Naive thymus-derived CD8-positive, alpha-beta T cell (primary cell): ENCODE results near the gene VPS8. TPM values are rescaled to one million over a fixed set of nuclear protein-coding genes. Genes with fewer than 3 reads are reported as not detected.
A peak's percentile ranks its signal among the peaks of the same experiment; 100 is the strongest.

Source experiments
- ATAC-seq, 2 donors: fragments of 150-1000 bp; cut with Tn5 transposase in 1 of 2; sonication (Bioruptor Pico), chemical (Tn5 transposase) in 1 of 2; 1 replicate in 1 of 2; 2 replicates in 1 of 2; pipeline ENCODE4 v1.10.0; 2021; ENCODE audit warnings: mild to moderate bottlenecking in 2 of 2, moderate library complexity in 2 of 2
- POLR2A ChIA-PET: fragments of 350-600 bp; sonication (Branson Sonifier 250); formaldehyde crosslinking; loops from one replicate; lab custom pipeline; 2021; ENCODE audit warnings: antibody characterized with exemption; lab: Charles Lee
- DNase-seq, 10 donors: peaks; one replicate each; pipeline versions ENCODE4 v3.0.0 to v3.0.0-alpha.2; 2020 to 2022
- H3K27ac Mint-ChIP-seq, 10 donors: one replicate each; pipeline ENCODE4 v1.8.0; 2020 to 2022; ENCODE audit warnings: mild to moderate bottlenecking in 10 of 10, mixed read lengths in 10 of 10, moderate library complexity in 4 of 10, inconsistent platforms in 1 of 10
- H3K27me3 Mint-ChIP-seq, 5 donors: one replicate each; pipeline ENCODE4 v1.8.0; 2021 to 2022; ENCODE audit warnings: mixed read lengths in 5 of 5
- H3K36me3 Mint-ChIP-seq, 3 donors: one replicate each; pipeline ENCODE4 v1.8.0; 2020 to 2022; ENCODE audit warnings: mixed read lengths in 3 of 3, mild to moderate bottlenecking in 2 of 3, inconsistent platforms in 1 of 3
- H3K4me1 Mint-ChIP-seq, 4 donors: one replicate each; pipeline ENCODE4 v1.8.0; 2021 to 2022; ENCODE audit warnings: mixed read lengths in 4 of 4
- H3K4me3 Mint-ChIP-seq, 10 donors: one replicate each; pipeline ENCODE4 v1.8.0; 2020 to 2022; ENCODE audit warnings: mild to moderate bottlenecking in 10 of 10, mixed read lengths in 10 of 10, moderate library complexity in 6 of 10, inconsistent platforms in 1 of 10
- H3K9me3 Mint-ChIP-seq, 9 donors: one replicate each; pipeline ENCODE4 v1.8.0; 2020 to 2022; ENCODE audit warnings: mixed read lengths in 9 of 9, mild to moderate bottlenecking in 3 of 9, inconsistent platforms in 1 of 9, moderate library complexity in 1 of 9
- polyA plus RNA-seq, 3 donors: library from polyadenylated mRNA; unstranded; fragments of 300-500 nt; fragmentation: Illumina TruSeq; gene quantifications; one replicate each; pipeline ENCODE4 v1.2.3, GENCODE V29; 2021
- total RNA-seq, 8 experiments: library from RNA in 2 of 8; stranded (reverse) in 2 of 8; gene quantifications; one replicate each; pipeline ENCODE4 v1.2.3 and lab custom pipeline; 2021 to 2026

The VPS8 gene
- total and polyA plus RNA-seq, 5 experiments from 2014 or later = 19.0 to 105 (median 30.8) TPM

- ATAC-seq = no peak
- Mint-ChIP-seq H3K27me3 (peaks cover 0 to 4% (median 0%) of the 10 kb centered on the region in 5 donors), H3K4me3 (no peak overlapping the region), H3K27ac (no peak overlapping the region), H3K4me1 (peaks cover 19 to 29% (median 27%) of the 10 kb centered on the region in 4 donors), H3K36me3 (no peaks in the 10 kb centered on the region), H3K9me3 (no peaks in the 10 kb centered on the region)
- no peak for DNase-seq
- POLR2A ChIA-PET = no interaction called here
These were observed 23.2 kb upstream of the VPS8 start for GRCh38 chr3:184788751-184789150.

GRCh38 chr3:184789314-184789998, 22.5 kb upstream of the VPS8 start:
- H3K4me1 Mint-ChIP-seq = peaks cover 19 to 28% (median 27%) of the 10 kb centered on the region in 4 donors
- no peaks in the 10 kb centered on the region for H3K36me3 Mint-ChIP-seq
- H3K4me3 Mint-ChIP-seq = no peak overlapping the region
- ATAC-seq (no peak), DNase-seq (no peak)
- POLR2A ChIA-PET = no interaction called here
- H3K27ac Mint-ChIP-seq = no peak overlapping the region
- no peaks in the 10 kb centered on the region for H3K9me3 Mint-ChIP-seq
- H3K27me3 Mint-ChIP-seq = peaks cover 0 to 4% (median 0%) of the 10 kb centered on the region in 5 donors

- Mint-ChIP-seq H3K36me3 (no peaks in the 10 kb centered on the region), H3K4me3 (no peak overlapping the region), H3K27me3 (peaks cover 0 to 2% (median 0%) of the 10 kb centered on the region in 5 donors), H3K9me3 (no peaks in the 10 kb centered on the region), H3K4me1 (peaks cover 7 to 16% (median 12%) of the 10 kb centered on the region in 4 donors), H3K27ac (no peak overlapping the region)
- POLR2A ChIA-PET = no interaction called here
- no peak for DNase-seq
- ATAC-seq = no peak
These were observed 20.8 kb upstream of the VPS8 start for GRCh38 chr3:184791171-184791570.

GRCh38 chr3:184795522-184796190, 16.3 kb upstream of the VPS8 start:
- H3K27me3 Mint-ChIP-seq = peaks cover 8 to 20% (median 10%) of the 10 kb centered on the region in 5 donors
- no peak overlapping the region for H3K4me3 Mint-ChIP-seq

GRCh38 chr3:184796551-184796950, 15.4 kb upstream of the VPS8 start:
- Mint-ChIP-seq H3K9me3 (no peaks in the 10 kb centered on the region), H3K27ac (no peak overlapping the region), H3K27me3 (peaks cover 12 to 29% (median 17%) of the 10 kb centered on the region in 5 donors), H3K36me3 (peaks cover 0 to 6% (median 0%) of the 10 kb centered on the region in 3 donors), H3K4me3 (no peak overlapping the region), H3K4me1 (peaks cover 0 to 8% (median 3%) of the 10 kb centered on the region in 4 donors)
- DNase-seq = no peak
- ATAC-seq = no peak
- POLR2A ChIA-PET = interaction anchor here (0.7 kb wide), 1 partner anchor 72 kb away, joined by 5 read pairs; no protein-coding TSS in a partner anchor

More at GRCh38 chr3:184795522-184796190, 16.3 kb upstream of the VPS8 start:
- peaks cover 0 to 8% (median 3%) of the 10 kb centered on the region in 4 donors for H3K4me1 Mint-ChIP-seq
- no peaks in the 10 kb centered on the region for H3K9me3 Mint-ChIP-seq
- DNase-seq (no peak), ATAC-seq (no peak)
- POLR2A ChIA-PET = interaction anchor here (0.7 kb wide), 1 partner anchor 71 kb away, joined by 5 read pairs; no protein-coding TSS in a partner anchor
- H3K27ac Mint-ChIP-seq = peak overlapping the region in 1 of 10 donors; percentile 35
- H3K36me3 Mint-ChIP-seq = no peaks in the 10 kb centered on the region

- Mint-ChIP-seq H3K9me3 (no peaks in the 10 kb centered on the region), H3K27me3 (peaks cover 12 to 33% (median 18%) of the 10 kb centered on the region in 5 donors), H3K4me3 (peak overlapping the region in 1 of 10 donors; percentile 18), H3K4me1 (peaks cover 0 to 8% (median 3%) of the 10 kb centered on the region in 4 donors), H3K27ac (no peak overlapping the region), H3K36me3 (peaks cover 0 to 6% (median 0%) of the 10 kb centered on the region in 3 donors)
- DNase-seq = no peak
- POLR2A ChIA-PET = no interaction called here
- ATAC-seq = no peak
These were observed 15.0 kb upstream of the VPS8 start for GRCh38 chr3:184796954-184797353.

GRCh38 chr3:184798120-184798519, 13.8 kb upstream of the VPS8 start:
- Mint-ChIP-seq H3K4me1 (peaks cover 0 to 8% (median 3%) of the 10 kb centered on the region in 4 donors), H3K4me3 (no peak overlapping the region), H3K27ac (no peak overlapping the region), H3K27me3 (peaks cover 12 to 33% (median 18%) of the 10 kb centered on the region in 5 donors), H3K36me3 (peaks cover 0 to 6% (median 0%) of the 10 kb centered on the region in 3 donors), H3K9me3 (no peaks in the 10 kb centered on the region)
- POLR2A ChIA-PET = no interaction called here
- DNase-seq (no peak), ATAC-seq (no peak)

- no peak overlapping the region for H3K4me3 Mint-ChIP-seq
- H3K27me3 Mint-ChIP-seq = peaks cover 12 to 33% (median 19%) of the 10 kb centered on the region in 5 donors
- peaks cover 0 to 6% (median 0%) of the 10 kb centered on the region in 3 donors for H3K36me3 Mint-ChIP-seq
- no peak for DNase-seq
- POLR2A ChIA-PET = no interaction called here
- H3K27ac Mint-ChIP-seq = no peak overlapping the region
- peaks cover 0 to 16% (median 2%) of the 10 kb centered on the region in 4 donors for H3K4me1 Mint-ChIP-seq
- ATAC-seq = no peak
- no peaks in the 10 kb centered on the region for H3K9me3 Mint-ChIP-seq
These were observed 11.5 kb upstream of the VPS8 start for GRCh38 chr3:184800349-184800930.

- Mint-ChIP-seq H3K27me3 (peaks cover 12 to 33% (median 19%) of the 10 kb centered on the region in 5 donors), H3K4me1 (peaks cover 0 to 13% (median under 1%) of the 10 kb centered on the region in 4 donors), H3K4me3 (no peak overlapping the region), H3K9me3 (no peaks in the 10 kb centered on the region), H3K27ac (no peak overlapping the region), H3K36me3 (peaks cover 0 to 6% (median 0%) of the 10 kb centered on the region in 3 donors)
- ATAC-seq (no peak), DNase-seq (no peak)
- POLR2A ChIA-PET = no interaction called here
These were observed 10.7 kb upstream of the VPS8 start for GRCh38 chr3:184801241-184801785.

- ATAC-seq = no peak
These were observed 9.8 kb upstream of the VPS8 start for GRCh38 chr3:184802150-184802549.

GRCh38 chr3:184804801-184805200, 7.2 kb upstream of the VPS8 start:
- DNase-seq (no peak), ATAC-seq (no peak)
- Mint-ChIP-seq H3K27ac (no peak overlapping the region), H3K36me3 (peaks cover 0 to 6% (median 0%) of the 10 kb centered on the region in 3 donors), H3K4me3 (no peak overlapping the region), H3K9me3 (no peaks in the 10 kb centered on the region), H3K27me3 (peaks cover 7 to 22% (median 12%) of the 10 kb centered on the region in 5 donors), H3K4me1 (peaks cover 0 to 8% (median 0%) of the 10 kb centered on the region in 4 donors)
- POLR2A ChIA-PET = interaction anchor here (0.9 kb wide), 1 partner anchor 18 kb away, joined by 3 read pairs; no protein-coding TSS in a partner anchor

More at GRCh38 chr3:184802150-184802549, 9.8 kb upstream of the VPS8 start:
- Mint-ChIP-seq H3K27ac (no peak overlapping the region), H3K36me3 (peaks cover 0 to 6% (median 0%) of the 10 kb centered on the region in 3 donors), H3K9me3 (no peaks in the 10 kb centered on the region), H3K4me3 (no peak overlapping the region), H3K4me1 (peaks cover 0 to 8% (median 0%) of the 10 kb centered on the region in 4 donors), H3K27me3 (peaks cover 11 to 33% (median 19%) of the 10 kb centered on the region in 5 donors)
- no peak for DNase-seq
- POLR2A ChIA-PET = interaction anchor here (0.7 kb wide), 1 partner anchor 20 kb away, joined by 4 read pairs; no protein-coding TSS in a partner anchor

GRCh38 chr3:184805351-184806038, 6.5 kb upstream of the VPS8 start:
- H3K27ac Mint-ChIP-seq = no peak overlapping the region
- H3K9me3 Mint-ChIP-seq = no peaks in the 10 kb centered on the region
- peaks cover 0 to 8% (median 0%) of the 10 kb centered on the region in 4 donors for H3K4me1 Mint-ChIP-seq
- H3K36me3 Mint-ChIP-seq = peaks cover 0 to 6% (median 0%) of the 10 kb centered on the region in 3 donors
- POLR2A ChIA-PET = no interaction called here
- DNase-seq (no peak), ATAC-seq (no peak)
- no peak overlapping the region for H3K4me3 Mint-ChIP-seq
- H3K27me3 Mint-ChIP-seq = peaks cover 4 to 15% (median 9%) of the 10 kb centered on the region in 5 donors
